HEK293T (cell line): ENCODE results near the gene PTCH1.

Experiments used
- CTCF ChIA-PET: fragments of 350-600 bp; formaldehyde crosslinking; extraction: SDS; loops from one replicate; lab custom pipeline; 2021; ENCODE audit warnings: antibody characterized with exemption, inconsistent platforms; lab: Yijun Ruan, JAX
- POLR2A ChIA-PET: fragments of 350-600 bp; formaldehyde crosslinking; extraction: SDS; loops from one replicate; lab custom pipeline; 2020; ENCODE audit warnings: antibody characterized with exemption, inconsistent platforms; lab: Yijun Ruan, JAX
- DNase-seq: peaks from one replicate; pipeline ENCODE4 v3.0.0; 2012; ENCODE audit warnings: mixed read lengths; ENCODE audit errors: extremely low spot score
- ARNT ChIP-seq: fragments of 450-650 bp; IDR thresholded peaks from 2 replicates; pipeline ENCODE4 v1.6.1; 2017; ENCODE audit warnings: mild to moderate bottlenecking
- BHLHE40 ChIP-seq: fragments of 450-650 bp; IDR thresholded peaks from 2 replicates; pipeline ENCODE4 v1.6.1; 2016; ENCODE audit warnings: mild to moderate bottlenecking, moderate library complexity, borderline replicate concordance
- CTBP1 ChIP-seq: fragments of 450-650 bp; IDR thresholded peaks from 2 replicates; pipeline ENCODE4 v1.6.1; 2016; ENCODE audit warnings: borderline replicate concordance
- ELF4 ChIP-seq: fragments of 450-650 bp; IDR thresholded peaks from 2 replicates; pipeline ENCODE4 v1.6.1; 2017; ENCODE audit warnings: antibody characterized with exemption
- FOXA1 ChIP-seq: fragments of 450-650 bp; IDR thresholded peaks from 2 replicates; pipeline ENCODE4 v1.6.1; 2016; ENCODE audit warnings: mild to moderate bottlenecking
- FOXK2 ChIP-seq: fragments of 450-650 bp; IDR thresholded peaks from 2 replicates; pipeline ENCODE4 v1.6.1; 2016; ENCODE audit warnings: mild to moderate bottlenecking
- FOXM1 ChIP-seq: fragments of 450-650 bp; IDR thresholded peaks from 2 replicates; pipeline ENCODE4 v1.6.1; 2017; ENCODE audit warnings: mild to moderate bottlenecking, borderline replicate concordance
- HDGF ChIP-seq: fragments of 450-650 bp; IDR thresholded peaks from 2 replicates; pipeline ENCODE4 v1.6.1; 2017; ENCODE audit warnings: antibody characterized with exemption, borderline replicate concordance
- L3MBTL2 ChIP-seq: fragments of 450-650 bp; conservative IDR thresholded peaks from 2 replicates; pipeline ENCODE4 v1.6.1; 2016; ENCODE audit warnings: mild to moderate bottlenecking
- LEF1 ChIP-seq: fragments of 450-650 bp; IDR thresholded peaks from 2 replicates; pipeline ENCODE4 v1.6.1; 2017; ENCODE audit warnings: mild to moderate bottlenecking, borderline replicate concordance
- NFRKB ChIP-seq: fragments of 450-650 bp; IDR thresholded peaks from 2 replicates; pipeline ENCODE4 v1.6.1; 2016; ENCODE audit warnings: mild to moderate bottlenecking, moderate library complexity
- SP1 ChIP-seq: fragments of 450-650 bp; IDR thresholded peaks from 2 replicates; pipeline ENCODE4 v1.6.1; 2017
- SUZ12 ChIP-seq: fragments of 450-650 bp; IDR thresholded peaks from 2 replicates; pipeline ENCODE4 v1.6.1; 2016; ENCODE audit warnings: mild to moderate bottlenecking
- TARDBP ChIP-seq: fragments of 450-650 bp; IDR thresholded peaks from 2 replicates; pipeline ENCODE4 v1.6.1; 2016
- ZNF384 ChIP-seq: fragments of 450-650 bp; IDR thresholded peaks from 2 replicates; pipeline ENCODE4 v1.6.1; 2016
- TF ChIP-seq, protein P1 (sequence below): fragments of 450-650 bp; IDR thresholded peaks from 2 replicates; pipeline ENCODE4 v1.6.1; 2016

PTCH1 gene

DNA sequence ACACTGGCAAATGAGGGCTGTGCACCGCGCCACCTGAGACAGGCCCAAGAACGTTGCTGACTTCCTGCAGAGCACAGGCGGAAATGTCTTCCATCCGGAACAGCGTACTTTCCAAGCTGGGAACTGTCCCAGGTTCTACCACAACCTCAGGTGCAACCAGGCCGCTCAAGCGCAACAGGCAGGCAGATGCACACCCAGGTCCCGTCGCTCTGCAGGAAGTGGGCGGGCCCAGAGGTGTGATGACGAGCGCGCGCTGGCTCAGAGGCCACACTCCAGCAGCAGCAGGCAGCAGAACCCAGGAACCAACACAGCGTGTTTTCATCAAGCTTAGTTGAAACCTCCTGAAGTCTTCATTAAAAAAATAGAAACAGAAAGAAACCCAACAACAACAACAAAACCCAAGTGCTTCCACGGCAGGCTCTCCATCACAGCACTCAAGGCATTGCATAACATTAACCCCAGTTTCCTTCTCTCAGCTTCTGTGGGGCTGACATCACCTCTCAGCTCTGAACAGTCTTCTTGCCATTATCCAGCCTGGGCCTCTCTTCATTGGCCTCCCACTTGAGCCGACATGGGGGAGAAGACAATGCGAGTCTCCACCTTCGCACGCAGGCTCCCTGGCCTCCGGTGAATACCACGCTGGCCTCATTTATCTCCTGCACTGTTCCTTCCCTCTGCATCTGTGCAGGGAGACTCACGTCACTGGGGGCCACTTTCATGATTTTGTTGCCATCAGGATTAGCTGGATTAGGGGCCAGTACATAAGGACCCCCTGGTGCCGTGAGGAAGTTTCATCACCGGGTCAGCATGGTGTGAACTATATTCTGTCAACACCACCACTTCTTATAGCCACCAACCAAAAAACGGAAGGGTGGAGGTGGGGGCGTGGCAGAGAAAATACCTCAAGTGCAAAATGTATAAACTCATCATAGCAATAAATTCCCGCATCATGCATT lies 22.1 kb downstream of the PTCH1 start:
- ChIA-PET POLR2A (interaction anchor here (0.5 kb wide), 1 partner anchor 15 kb away, joined by 3 read pairs; no protein-coding TSS in a partner anchor), CTCF (no interaction called here)
- TF ChIP-seq SP1 (no peak), FOXM1 (no peak), ARNT (no peak), FOXA1 (no peak), NFRKB (no peak)
- TF ChIP-seq, protein P1, sequence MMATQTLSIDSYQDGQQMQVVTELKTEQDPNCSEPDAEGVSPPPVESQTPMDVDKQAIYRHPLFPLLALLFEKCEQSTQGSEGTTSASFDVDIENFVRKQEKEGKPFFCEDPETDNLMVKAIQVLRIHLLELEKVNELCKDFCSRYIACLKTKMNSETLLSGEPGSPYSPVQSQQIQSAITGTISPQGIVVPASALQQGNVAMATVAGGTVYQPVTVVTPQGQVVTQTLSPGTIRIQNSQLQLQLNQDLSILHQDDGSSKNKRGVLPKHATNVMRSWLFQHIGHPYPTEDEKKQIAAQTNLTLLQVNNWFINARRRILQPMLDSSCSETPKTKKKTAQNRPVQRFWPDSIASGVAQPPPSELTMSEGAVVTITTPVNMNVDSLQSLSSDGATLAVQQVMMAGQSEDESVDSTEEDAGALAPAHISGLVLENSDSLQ, result no peak
- no peak for DNase-seq

DNA sequence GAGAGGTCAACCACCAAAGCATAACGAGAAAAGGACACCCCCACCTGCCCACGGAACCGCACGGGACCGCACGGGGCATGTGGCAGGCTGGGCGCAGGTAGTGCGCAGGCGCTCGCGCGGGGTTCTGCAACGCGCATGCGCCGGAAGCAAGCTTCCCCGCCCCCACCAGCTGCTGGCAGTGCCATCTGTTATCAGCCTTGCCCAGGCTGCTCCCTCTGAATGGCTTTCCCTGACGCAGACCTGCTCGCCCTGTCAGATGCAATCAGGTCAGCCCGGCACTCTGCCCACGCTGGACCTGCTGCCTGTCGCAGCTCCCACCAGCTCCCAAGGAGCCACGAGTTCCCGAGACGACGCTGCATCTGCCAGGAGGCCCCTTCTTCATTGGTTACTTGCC lies 22.8 kb downstream of the PTCH1 start:
- POLR2A ChIA-PET, result no interaction called here
- no peak for DNase-seq
- CTCF ChIA-PET, result no interaction called here
- TF ChIP-seq CTBP1 (no peak), HDGF (no peak), ZNF384 (no peak), NFRKB (no peak), ELF4 (no peak), FOXA1 (no peak), SUZ12 (no peak), BHLHE40 (no peak), FOXM1 (no peak), FOXK2 (no peak)
- TF ChIP-seq, protein P1, result no peak

DNA sequence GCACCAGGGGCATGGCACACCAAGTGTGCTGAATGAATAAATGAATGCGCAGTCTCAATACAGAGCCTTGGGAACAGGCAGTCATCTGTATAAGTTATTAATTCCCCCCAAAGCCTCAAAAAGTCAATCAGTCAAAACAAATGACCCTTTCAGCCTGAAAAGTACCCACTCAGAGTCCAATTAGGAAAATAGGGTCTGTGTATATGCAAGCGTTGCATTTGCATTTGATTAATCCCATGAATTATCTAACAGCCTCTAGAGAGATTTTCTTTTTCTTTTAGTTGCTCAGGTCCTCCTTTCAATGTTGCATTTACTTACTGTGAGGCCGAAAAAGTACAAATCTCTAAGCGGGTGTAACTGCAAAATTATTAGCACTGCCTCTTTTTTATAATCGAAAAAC lies 23.4 kb downstream of the PTCH1 start:
- TF ChIP-seq CTBP1 (no peak), FOXM1 (no peak), LEF1 (no peak), NFRKB (no peak), ARNT (no peak), ZNF384 (no peak), FOXA1 (no peak), FOXK2 (no peak), TARDBP (no peak), L3MBTL2 (no peak), ELF4 (no peak), HDGF (no peak)
- DNase-seq, result no peak
- ChIA-PET CTCF (no interaction called here), POLR2A (no interaction called here)

DNA sequence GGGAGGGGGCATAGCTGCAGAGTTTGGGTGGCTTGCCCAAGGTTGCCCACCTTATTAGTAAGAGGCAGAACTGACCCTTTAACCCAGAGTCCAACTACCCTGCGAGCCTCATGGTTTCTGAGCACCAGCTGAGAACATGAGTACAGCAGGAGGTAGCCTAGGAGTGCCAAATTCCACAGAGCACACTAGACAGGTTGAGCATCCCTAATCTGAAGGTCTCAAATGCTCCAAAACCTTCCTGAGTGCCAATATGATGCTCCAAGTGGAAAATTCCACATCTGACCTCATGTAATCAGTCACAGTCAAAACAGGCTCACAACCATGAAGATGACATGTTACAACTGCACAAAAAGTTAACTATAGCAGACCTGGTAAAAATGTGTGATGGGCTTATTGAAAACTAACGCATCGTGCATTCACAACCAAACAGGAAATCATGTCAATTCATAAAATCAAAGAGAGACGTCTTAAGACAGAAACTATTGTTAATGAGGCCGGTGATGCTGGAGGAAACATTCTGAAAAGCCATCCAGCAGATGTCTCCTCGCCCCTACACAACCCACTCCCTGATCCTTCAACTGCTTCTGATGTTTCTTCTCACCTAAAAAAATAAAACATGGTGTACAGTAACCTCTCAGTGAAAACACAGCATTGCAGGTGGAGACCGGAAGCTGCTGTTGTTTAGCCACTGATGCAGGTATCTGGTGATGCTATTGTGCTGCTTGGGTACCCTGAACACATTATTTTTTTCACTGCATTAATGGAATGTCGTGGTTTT lies 25.0 kb downstream of the PTCH1 start:
- ChIA-PET POLR2A (no interaction called here), CTCF (no interaction called here)
- no peak for DNase-seq
- TF ChIP-seq HDGF (no peak), SUZ12 (no peak), BHLHE40 (no peak), FOXA1 (no peak), LEF1 (no peak), SP1 (no peak), FOXK2 (no peak), ELF4 (no peak), L3MBTL2 (no peak), TARDBP (no peak), FOXM1 (no peak)
- TF ChIP-seq, protein P1, result no peak

DNA sequence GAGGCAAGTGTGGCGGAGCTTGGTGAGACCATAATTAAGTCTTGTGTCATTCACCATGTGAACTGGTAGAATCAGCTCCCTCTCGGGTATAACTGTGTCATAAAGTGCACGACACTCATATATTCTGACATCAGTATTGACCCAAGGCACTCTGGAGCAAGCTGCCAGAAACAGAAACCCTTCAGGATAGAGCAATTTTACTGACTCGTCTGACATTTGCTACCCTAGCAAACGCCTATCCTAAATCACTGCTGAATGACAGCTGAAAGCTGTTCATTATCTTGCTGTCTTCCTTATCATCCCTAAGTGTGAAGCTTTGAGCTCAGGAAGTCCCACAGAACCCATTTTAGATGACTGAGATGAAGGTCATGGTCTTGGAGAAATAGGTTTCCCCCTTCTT lies 27.8 kb downstream of the PTCH1 start:
- no peak for DNase-seq
- CTCF ChIA-PET, result no interaction called here
- POLR2A ChIA-PET, result no interaction called here
- no peak for TF ChIP-seq FOXK2
- TF ChIP-seq, protein P1, result peak; percentile 67
- TF ChIP-seq L3MBTL2, result no peak

DNA sequence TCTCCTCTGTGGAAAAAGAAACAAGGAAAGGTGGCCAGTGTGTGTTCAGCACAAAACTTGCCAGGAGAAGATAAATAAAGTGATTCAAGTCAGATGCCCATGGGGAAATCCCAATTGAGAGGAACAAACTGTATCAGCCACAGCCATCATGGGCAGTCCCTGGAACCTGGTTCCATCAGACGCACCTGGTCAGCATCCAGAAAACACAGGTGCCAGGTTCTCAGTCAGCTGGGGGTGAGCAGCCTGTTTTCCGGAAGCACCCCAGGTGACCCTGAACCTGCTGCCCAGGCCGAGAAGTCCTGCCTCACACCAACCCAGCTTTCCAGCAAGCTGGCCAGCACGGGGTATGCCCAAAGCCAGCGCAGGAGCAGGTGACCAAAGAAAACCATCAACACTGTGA lies 30.5 kb downstream of the PTCH1 start:
- POLR2A ChIA-PET, result no interaction called here
- DNase-seq, result no peak
- TF ChIP-seq LEF1 (no peak), NFRKB (no peak), BHLHE40 (no peak), FOXA1 (no peak), SUZ12 (no peak), FOXM1 (no peak), ELF4 (no peak), CTBP1 (no peak), HDGF (no peak), L3MBTL2 (no peak), ARNT (no peak), ZNF384 (no peak)
- TF ChIP-seq, protein P1, result no peak
- CTCF ChIA-PET, result no interaction called here
